ENCODE results near the gene PLXNA4.

DNA sequence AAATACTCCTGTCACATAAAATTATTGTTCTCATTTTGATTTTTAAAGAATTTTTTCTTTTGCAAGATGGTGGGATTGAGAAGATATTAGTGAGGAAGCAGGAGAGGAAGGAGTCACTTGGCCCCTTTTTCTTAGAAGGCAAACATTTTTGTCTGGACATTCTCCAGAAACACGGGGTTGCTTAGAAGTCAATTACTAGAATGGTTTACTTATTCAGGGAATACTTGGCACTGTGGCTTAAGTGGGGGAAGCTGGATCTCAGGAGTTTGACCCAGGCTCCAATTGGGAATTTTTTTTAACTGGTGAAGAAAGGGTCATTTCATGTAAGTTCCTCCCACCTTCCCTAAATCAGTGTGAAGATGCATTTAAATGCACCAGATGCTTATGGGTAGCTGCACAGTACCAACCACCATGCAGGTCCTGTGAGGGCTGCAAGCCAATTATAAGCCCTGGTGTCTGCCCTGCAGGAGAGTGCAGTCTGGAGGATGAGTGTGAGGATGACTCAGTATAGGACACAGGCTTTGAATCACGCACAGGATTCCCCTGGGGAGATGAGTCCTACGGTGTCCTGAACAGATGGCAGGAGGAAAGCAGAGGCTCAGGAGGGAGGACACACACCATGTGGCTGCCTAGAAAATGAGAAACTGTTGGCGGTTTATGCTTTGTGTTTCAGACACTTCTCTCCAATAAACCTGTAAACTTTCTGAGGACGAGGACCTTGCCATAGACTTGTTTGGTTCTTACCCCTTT is 299.1 kb downstream of the PLXNA4 start:
- TF ChIP-seq, protein P1, sequence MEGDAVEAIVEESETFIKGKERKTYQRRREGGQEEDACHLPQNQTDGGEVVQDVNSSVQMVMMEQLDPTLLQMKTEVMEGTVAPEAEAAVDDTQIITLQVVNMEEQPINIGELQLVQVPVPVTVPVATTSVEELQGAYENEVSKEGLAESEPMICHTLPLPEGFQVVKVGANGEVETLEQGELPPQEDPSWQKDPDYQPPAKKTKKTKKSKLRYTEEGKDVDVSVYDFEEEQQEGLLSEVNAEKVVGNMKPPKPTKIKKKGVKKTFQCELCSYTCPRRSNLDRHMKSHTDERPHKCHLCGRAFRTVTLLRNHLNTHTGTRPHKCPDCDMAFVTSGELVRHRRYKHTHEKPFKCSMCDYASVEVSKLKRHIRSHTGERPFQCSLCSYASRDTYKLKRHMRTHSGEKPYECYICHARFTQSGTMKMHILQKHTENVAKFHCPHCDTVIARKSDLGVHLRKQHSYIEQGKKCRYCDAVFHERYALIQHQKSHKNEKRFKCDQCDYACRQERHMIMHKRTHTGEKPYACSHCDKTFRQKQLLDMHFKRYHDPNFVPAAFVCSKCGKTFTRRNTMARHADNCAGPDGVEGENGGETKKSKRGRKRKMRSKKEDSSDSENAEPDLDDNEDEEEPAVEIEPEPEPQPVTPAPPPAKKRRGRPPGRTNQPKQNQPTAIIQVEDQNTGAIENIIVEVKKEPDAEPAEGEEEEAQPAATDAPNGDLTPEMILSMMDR (IDR thresholded peaks at IDR 0.05) = no peak
- TF ChIP-seq SIN3A (IDR thresholded peaks at IDR 0.05; ENCODE audit: borderline replicate concordance, insufficient read depth, low read depth, low read length) = no peak
- TF ChIP-seq, protein P2, sequence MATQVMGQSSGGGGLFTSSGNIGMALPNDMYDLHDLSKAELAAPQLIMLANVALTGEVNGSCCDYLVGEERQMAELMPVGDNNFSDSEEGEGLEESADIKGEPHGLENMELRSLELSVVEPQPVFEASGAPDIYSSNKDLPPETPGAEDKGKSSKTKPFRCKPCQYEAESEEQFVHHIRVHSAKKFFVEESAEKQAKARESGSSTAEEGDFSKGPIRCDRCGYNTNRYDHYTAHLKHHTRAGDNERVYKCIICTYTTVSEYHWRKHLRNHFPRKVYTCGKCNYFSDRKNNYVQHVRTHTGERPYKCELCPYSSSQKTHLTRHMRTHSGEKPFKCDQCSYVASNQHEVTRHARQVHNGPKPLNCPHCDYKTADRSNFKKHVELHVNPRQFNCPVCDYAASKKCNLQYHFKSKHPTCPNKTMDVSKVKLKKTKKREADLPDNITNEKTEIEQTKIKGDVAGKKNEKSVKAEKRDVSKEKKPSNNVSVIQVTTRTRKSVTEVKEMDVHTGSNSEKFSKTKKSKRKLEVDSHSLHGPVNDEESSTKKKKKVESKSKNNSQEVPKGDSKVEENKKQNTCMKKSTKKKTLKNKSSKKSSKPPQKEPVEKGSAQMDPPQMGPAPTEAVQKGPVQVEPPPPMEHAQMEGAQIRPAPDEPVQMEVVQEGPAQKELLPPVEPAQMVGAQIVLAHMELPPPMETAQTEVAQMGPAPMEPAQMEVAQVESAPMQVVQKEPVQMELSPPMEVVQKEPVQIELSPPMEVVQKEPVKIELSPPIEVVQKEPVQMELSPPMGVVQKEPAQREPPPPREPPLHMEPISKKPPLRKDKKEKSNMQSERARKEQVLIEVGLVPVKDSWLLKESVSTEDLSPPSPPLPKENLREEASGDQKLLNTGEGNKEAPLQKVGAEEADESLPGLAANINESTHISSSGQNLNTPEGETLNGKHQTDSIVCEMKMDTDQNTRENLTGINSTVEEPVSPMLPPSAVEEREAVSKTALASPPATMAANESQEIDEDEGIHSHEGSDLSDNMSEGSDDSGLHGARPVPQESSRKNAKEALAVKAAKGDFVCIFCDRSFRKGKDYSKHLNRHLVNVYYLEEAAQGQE (IDR thresholded peaks at IDR 0.05; ENCODE audit: insufficient read depth in 1 of 2, low read depth in 2 of 2, low read length in 1 of 2) = no peak

All from Panc1 (cell line).